HepG2 (cell line): ENCODE results near the gene CNTN5. TPM values are rescaled to one million over a fixed set of nuclear protein-coding genes. Genes with fewer than 3 reads are reported as not detected.

Source experiments
- ATAC-seq: fragments of 200-7000 bp; cut with Tn5 transposase; 3 replicates; pipeline ENCODE4 v1.9.1; 2020; ENCODE audit warnings: mild to moderate bottlenecking, moderate library complexity
- BruUV-seq: library from RNA; stranded (reverse); fragments of 400-500 nt; replicated peaks from 2 replicates; lab custom pipeline; 2021; lab: Mats Ljungman, UMichigan
- CTCF ChIA-PET: fragments of 300-600 bp; formaldehyde crosslinking; extraction: SDS; loops from one replicate; lab custom pipeline; 2021; ENCODE audit warnings: low total read pairs, inconsistent platforms, low intra/inter-chr PET ratio; lab: Yijun Ruan, JAX
- POLR2A ChIA-PET: fragments of 350-600 bp; sonication (Branson Sonifier 250); formaldehyde crosslinking; loops from one replicate; lab custom pipeline; 2020; ENCODE audit warnings: antibody characterized with exemption, inconsistent platforms; lab: Yijun Ruan, JAX
- DNase-seq: peaks from one replicate; pipeline ENCODE4 v3.0.0-alpha.2; 2015; ENCODE audit warnings: low spot score
- FAIRE-seq: peaks from 3 replicates; lab custom pipeline; 2011; peaks lifted over from hg19 to GRCh38; lab: Jason Lieb, UNC
- H2AFZ ChIP-seq: one replicate; pipeline ENCODE4 v1.6.1; 2011; ENCODE audit warnings: low read length, inconsistent platforms
- H3K27ac ChIP-seq: fragments of 300-600 bp; 3 replicates; pipeline ENCODE4 v1.8.0; 2011; ENCODE audit warnings: mixed run types, mild to moderate bottlenecking, mixed read lengths, low read length, inconsistent platforms; ENCODE audit not compliant: insufficient read depth; ENCODE audit errors: extremely low read length
- H3K27me3 ChIP-seq, 2 experiments: fragments of 200-600 bp in 1 of 2; 2 replicates in 1 of 2; 3 replicates in 1 of 2; pipeline versions ENCODE4 v1.6.0 to v1.8.0; 2011; ENCODE audit warnings: low read length in 2 of 2, mild to moderate bottlenecking in 2 of 2, moderate library complexity in 2 of 2, inconsistent platforms in 1 of 2; ENCODE audit not compliant: insufficient read depth in 2 of 2, control insufficient read depth in 1 of 2
- H3K36me3 ChIP-seq, 2 experiments: fragments of 200-600 bp in 1 of 2; replicated peaks in 1 of 2; 2 replicates in 1 of 2; 3 replicates in 1 of 2; pipeline versions ENCODE4 v1.5.1 to v1.8.0; 2011; ENCODE audit warnings: low read length in 2 of 2, inconsistent platforms in 1 of 2; ENCODE audit not compliant: insufficient read depth in 2 of 2, control insufficient read depth in 1 of 2
- H3K4me1 ChIP-seq: 2 replicates; pipeline ENCODE4 v1.5.1; 2012; ENCODE audit warnings: low read length, inconsistent platforms; ENCODE audit not compliant: insufficient read depth
- H3K4me2 ChIP-seq: 2 replicates; pipeline ENCODE4 v1.6.0; 2011; ENCODE audit warnings: low read depth, low read length, inconsistent platforms
- H3K4me3 ChIP-seq, 3 experiments: fragments of 200-600 bp in 1 of 3; sonication (generic), shearing (Covaris generic) in 1 of 3; replicated peaks in 1 of 3; 2 replicates each; pipeline ENCODE4 v1.5.1; 2011 to 2016; ENCODE audit warnings: low read length in 3 of 3, inconsistent platforms in 2 of 3, low read depth in 2 of 3, mild to moderate bottlenecking in 2 of 3, control low read depth in 1 of 3, mixed read lengths in 1 of 3; ENCODE audit not compliant: insufficient read depth in 1 of 3
- H3K79me2 ChIP-seq: one replicate; pipeline ENCODE4 v1.6.1; 2011; ENCODE audit warnings: low read length, inconsistent platforms; ENCODE audit not compliant: insufficient read depth
- H3K9ac ChIP-seq: 2 replicates; pipeline ENCODE4 v1.6.0; 2011; ENCODE audit warnings: mild to moderate bottlenecking, low read depth, low read length, inconsistent platforms; ENCODE audit not compliant: insufficient read depth
- H3K9me3 ChIP-seq: 2 replicates; pipeline ENCODE4 v1.5.1; 2012; ENCODE audit warnings: mild to moderate bottlenecking, low read length
- H4K20me1 ChIP-seq: 2 replicates; pipeline ENCODE4 v1.6.0; 2011; ENCODE audit warnings: inconsistent platforms, mild to moderate bottlenecking, low read length, moderate library complexity; ENCODE audit not compliant: insufficient read depth
- HIC2 ChIP-seq: sonication (generic); formaldehyde crosslinking; IDR thresholded peaks from 2 replicates; pipeline ENCODE4 v1.9.0; 2022; ENCODE audit warnings: low read depth, missing genetic modification reagents
- MZF1 ChIP-seq: sonication (generic); formaldehyde crosslinking; IDR thresholded peaks from 2 replicates; pipeline ENCODE4 v1.8.1; 2023; ENCODE audit warnings: mild to moderate bottlenecking, missing genetic modification reagents, borderline replicate concordance
- POLR2AphosphoS2 ChIP-seq: IDR thresholded peaks from 2 replicates; pipeline ENCODE4 v1.6.1; 2011; ENCODE audit warnings: low read depth, low read length, improper control_type of control experiment
- XBP1 ChIP-seq: sonication (generic); formaldehyde crosslinking; IDR thresholded peaks from 2 replicates; pipeline ENCODE4 v1.5.0; 2020; ENCODE audit warnings: missing genetic modification reagents
- ZBTB7A ChIP-seq: sonication (generic); formaldehyde crosslinking; IDR thresholded peaks from 2 replicates; pipeline ENCODE4 v1.8.0; 2022; ENCODE audit warnings: mild to moderate bottlenecking, missing genetic modification reagents
- ZFP1 ChIP-seq: IDR thresholded peaks from 2 replicates; pipeline ENCODE4 v1.6.1; 2016
- ZIK1 ChIP-seq: sonication (generic); formaldehyde crosslinking; IDR thresholded peaks from 2 replicates; pipeline ENCODE4 v1.5.0; 2020; ENCODE audit warnings: mild to moderate bottlenecking, low read depth, missing genetic modification reagents, borderline replicate concordance
- ZNF318 ChIP-seq: sonication (generic); formaldehyde crosslinking; IDR thresholded peaks from 2 replicates; pipeline ENCODE4 v1.4.0; 2020; ENCODE audit warnings: mild to moderate bottlenecking, missing genetic modification reagents
- ZNF891 ChIP-seq: sonication (generic); formaldehyde crosslinking; IDR thresholded peaks from 2 replicates; pipeline ENCODE4 v1.5.0; 2020; ENCODE audit warnings: mild to moderate bottlenecking, missing genetic modification reagents
- ZSCAN5A ChIP-seq: sonication (generic); formaldehyde crosslinking; IDR thresholded peaks from 2 replicates; pipeline ENCODE4 v1.8.0; 2022; ENCODE audit warnings: mild to moderate bottlenecking, missing genetic modification reagents, borderline replicate concordance
- WGBS: methylation state at CpG from one replicate; pipeline ENCODE4 v1.1.6; 2017; ENCODE audit warnings: low lambda C conversion rate; 5-methylcytosine and 5-hydroxymethylcytosine counted together
- in situ Hi-C: cut with HindIII; loops from 2 replicates; pipeline ENCODE4 v1.10.0; 2017; ENCODE audit warnings: low pct_unique_long_range_greater_than_20kb; ENCODE audit not compliant: extremely low pct_ligation_motif_present
- intact Hi-C: fragments of 100-400 bp; cut with micrococcal nuclease; formaldehyde crosslinking; loops from one replicate; pipeline ENCODE4 v1.10.0; 2022; ENCODE audit not compliant: unreplicated experiment
- polyA plus RNA-seq, 8 experiments: library from polyadenylated mRNA; depleted of rRNA in 3 of 8; stranded (reverse) in 7 of 8; unstranded in 1 of 8; fragments of >200 nt; fragmentation: Illumina TruSeq in 4 of 8; extraction: Trizol in 4 of 8; gene quantifications; 2 replicates each; pipeline versions ENCODE4 v1.2.1 to v1.2.3, GENCODE V29; 2011 to 2016; ENCODE audit warnings: low read depth in 4 of 8, missing spikeins in 1 of 8, mixed read lengths in 1 of 8; ENCODE audit not compliant: insufficient read depth in 1 of 8
- total RNA-seq, 5 experiments: library from RNA; depleted of rRNA; stranded (reverse); fragments of >200 nt; fragmentation: Illumina TruSeq; extraction: Trizol; gene quantifications; 2 replicates each; pipeline ENCODE4 v1.2.3, GENCODE V29; 2016; ENCODE audit warnings: low read depth in 1 of 5
- TF ChIP-seq, protein P1 (sequence below): sonication (generic); formaldehyde crosslinking; IDR thresholded peaks from 2 replicates; pipeline ENCODE4 v1.8.0; 2022; ENCODE audit warnings: missing genetic modification reagents, low read depth, mild to moderate bottlenecking, borderline replicate concordance

CNTN5 gene
- total and polyA plus RNA-seq, 2 of the 13 experiments (the other 11 are each of a cell fraction or from before 2014, with no cell fraction given), result not detected

- Histone ChIP-seq H3K4me2 (no peak overlapping the region), H4K20me1 (no peaks in the 10 kb centered on the region), H3K9me3 (no peaks in the 10 kb centered on the region), H3K9ac (no peak overlapping the region), H3K27ac (no peak overlapping the region), H3K36me3 (no peaks in the 10 kb centered on the region), H2AFZ (no peak overlapping the region), H3K4me3 (no peak overlapping the region), H3K4me1 (no peaks in the 10 kb centered on the region), H3K79me2 (no peaks in the 10 kb centered on the region), H3K27me3 (no peaks in the 10 kb centered on the region)
- ATAC-seq (no peak), DNase-seq (no peak), FAIRE-seq (no peak)
- ChIA-PET CTCF (no interaction called here), POLR2A (no interaction called here)
- in situ Hi-C loops, result no loop called here
- no TSS peak for BruUV-seq
- intact Hi-C loops, result no loop called here
- WGBS, result 0% methylated on average over 3 of the region's 3 CpGs
- TF ChIP-seq ZIK1 (CRISPR knock-in tag), result no peak
- no peak for TF ChIP-seq ZBTB7A (CRISPR knock-in tag)
- no peak for TF ChIP-seq ZNF891 (CRISPR knock-in tag)
- TF ChIP-seq ZSCAN5A, result no peak
- TF ChIP-seq ZFP1 (CRISPR knock-in tag), result no peak
- no peak for TF ChIP-seq MZF1 (CRISPR knock-in tag)
- no peak for TF ChIP-seq HIC2 (CRISPR knock-in tag)
- TF ChIP-seq ZNF318, result no peak
- TF ChIP-seq, protein P1, sequence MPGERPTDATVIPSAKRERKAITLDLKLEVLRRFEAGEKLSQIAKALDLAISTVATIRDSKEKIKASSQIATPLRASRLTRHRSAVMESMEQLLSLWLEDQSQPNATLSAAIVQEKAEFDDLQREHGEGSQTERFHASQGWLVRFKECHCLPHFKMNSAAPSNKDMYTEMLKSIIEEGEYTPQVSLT (CRISPR knock-in tag), result no peak
- no peak for TF ChIP-seq XBP1 (CRISPR knock-in tag)
- no peak for TF ChIP-seq POLR2AphosphoS2
Observed at GRCh38 chr11:99199341-99199740, 178.6 kb downstream of the CNTN5 start.
